ENCODE data around the gene ANO9.

GRCh38 chr11:396511-396947 lies 45.3 kb downstream of the ANO9 start:
- TF ChIP-seq CTCF (IDR thresholded peaks at IDR 0.05) (peak in 1 of 6 experiments; percentile 31), POLR2A (IDR thresholded peaks at IDR 0.05) (no peak)

Data from esophagus squamous epithelium (tissue), 4 donors.